WTC11 (cell line): ENCODE data around the gene LTBP2. TPM values are rescaled to one million over a fixed set of nuclear protein-coding genes. Genes with fewer than 3 reads are reported as not detected.

Source experiments
- ATAC-seq: fragments of 200-7000 bp; cut with Tn5 transposase; 2 replicates; pipeline ENCODE4 v1.10.0; 2021; ENCODE audit warnings: mild to moderate bottlenecking, moderate library complexity
- CTCF ChIA-PET: fragments of 300-600 bp; sonication (Branson Sonifier 250); formaldehyde crosslinking; loops from one replicate; lab custom pipeline; 2021; ENCODE audit warnings: antibody characterized with exemption; lab: Charles Lee
- POLR2A ChIA-PET: fragments of 350-600 bp; sonication (Branson Sonifier 250); formaldehyde crosslinking; loops from one replicate; lab custom pipeline; 2021; ENCODE audit warnings: antibody characterized with exemption; lab: Charles Lee
- DNase-seq: peaks from one replicate; pipeline ENCODE4 v3.0.0; 2021; ENCODE audit warnings: low spot score
- H3K27ac Mint-ChIP-seq: 2 replicates; pipeline ENCODE4 v1.8.0; 2021; ENCODE audit warnings: mixed read lengths
- H3K27me3 Mint-ChIP-seq: 2 replicates; pipeline ENCODE4 v1.8.0; 2021; ENCODE audit warnings: low read depth, mild to moderate bottlenecking, moderate library complexity, mixed read lengths
- H3K36me3 Mint-ChIP-seq: 2 replicates; pipeline ENCODE4 v1.8.0; 2021; ENCODE audit warnings: mixed read lengths
- H3K4me1 Mint-ChIP-seq: 2 replicates; pipeline ENCODE4 v1.8.0; 2022; ENCODE audit warnings: mixed read lengths
- H3K4me3 Mint-ChIP-seq: 2 replicates; pipeline ENCODE4 v1.8.0; 2021; ENCODE audit warnings: mild to moderate bottlenecking, moderate library complexity, mixed read lengths
- H3K9me3 Mint-ChIP-seq: 2 replicates; pipeline ENCODE4 v1.8.0; 2021; ENCODE audit warnings: mixed read lengths
- ATF2 ChIP-seq: sonication (generic); formaldehyde crosslinking; IDR thresholded peaks from 2 replicates; pipeline ENCODE4 v1.8.1; 2022; ENCODE audit warnings: low read depth, missing genetic modification reagents, borderline replicate concordance
- ATF6 ChIP-seq: sonication (generic); formaldehyde crosslinking; IDR thresholded peaks from 2 replicates; pipeline ENCODE4 v1.8.1; 2023; ENCODE audit warnings: mild to moderate bottlenecking, missing genetic modification reagents
- CREB1 ChIP-seq: sonication (generic); formaldehyde crosslinking; IDR thresholded peaks from 2 replicates; pipeline ENCODE4 v1.8.0; 2023; ENCODE audit warnings: mild to moderate bottlenecking, missing genetic modification reagents
- E2F1 ChIP-seq: sonication (generic); formaldehyde crosslinking; IDR thresholded peaks from 2 replicates; pipeline ENCODE4 v1.8.0; 2022; ENCODE audit warnings: mild to moderate bottlenecking, missing genetic modification reagents
- ESRRA ChIP-seq: sonication (generic); formaldehyde crosslinking; IDR thresholded peaks from 2 replicates; pipeline ENCODE4 v1.8.1; 2022; ENCODE audit warnings: mild to moderate bottlenecking, missing genetic modification reagents, borderline replicate concordance
- FOXP1 ChIP-seq: sonication (generic); formaldehyde crosslinking; IDR thresholded peaks from 2 replicates; pipeline ENCODE4 v1.8.0; 2022; ENCODE audit warnings: missing genetic modification reagents, mild to moderate bottlenecking, moderate library complexity, borderline replicate concordance
- FOXP4 ChIP-seq: sonication (generic); formaldehyde crosslinking; IDR thresholded peaks from 2 replicates; pipeline ENCODE4 v1.8.0; 2022; ENCODE audit warnings: mild to moderate bottlenecking, missing genetic modification reagents
- PRDM15 ChIP-seq: sonication (generic); formaldehyde crosslinking; IDR thresholded peaks from 2 replicates; pipeline ENCODE4 v1.8.0; 2022; ENCODE audit warnings: missing genetic modification reagents
- SMAD4 ChIP-seq: sonication (generic); formaldehyde crosslinking; IDR thresholded peaks from 2 replicates; pipeline ENCODE4 v1.8.0; 2022; ENCODE audit warnings: mild to moderate bottlenecking, missing genetic modification reagents
- TP53 ChIP-seq: sonication (generic); formaldehyde crosslinking; IDR thresholded peaks from 2 replicates; pipeline ENCODE4 v1.8.1; 2023; ENCODE audit warnings: mild to moderate bottlenecking, missing genetic modification reagents
- USF2 ChIP-seq: sonication (generic); formaldehyde crosslinking; IDR thresholded peaks from 2 replicates; pipeline ENCODE4 v1.8.1; 2023; ENCODE audit warnings: mild to moderate bottlenecking, missing genetic modification reagents, moderate library complexity
- ZBTB43 ChIP-seq: sonication (generic); formaldehyde crosslinking; IDR thresholded peaks from 2 replicates; pipeline ENCODE4 v1.8.1; 2023; ENCODE audit warnings: mild to moderate bottlenecking, missing genetic modification reagents
- ZMAT4 ChIP-seq: fragments of 250-450 bp; sonication (Bioruptor Pico); IDR thresholded peaks from 2 replicates; pipeline ENCODE4 v1.9.0; 2021; ENCODE audit warnings: mild to moderate bottlenecking
- ZNF121 ChIP-seq: sonication (generic); formaldehyde crosslinking; IDR thresholded peaks from 2 replicates; pipeline ENCODE4 v1.8.0; 2023; ENCODE audit warnings: missing genetic modification reagents
- ZNF317 ChIP-seq: sonication (generic); formaldehyde crosslinking; IDR thresholded peaks from 2 replicates; pipeline ENCODE4 v1.8.1; 2023; ENCODE audit warnings: low read depth, mild to moderate bottlenecking, moderate library complexity, missing genetic modification reagents, borderline replicate concordance
- ZNF425 ChIP-seq: fragments of 250-450 bp; sonication (Bioruptor Pico); conservative IDR thresholded peaks from 2 replicates; pipeline ENCODE4 v1.9.0; 2021; ENCODE audit warnings: mild to moderate bottlenecking
- ZNF671 ChIP-seq: fragments of 250-450 bp; sonication (Bioruptor Pico); IDR thresholded peaks from 2 replicates; pipeline ENCODE4 v1.8.0; 2021; ENCODE audit warnings: mild to moderate bottlenecking
- total RNA-seq: library from RNA; stranded (reverse); gene quantifications from 3 replicates; pipeline ENCODE4 v1.2.3, GENCODE V29; 2021

LTBP2 gene
- total RNA-seq, 1 experiment from 2014 or later = 1.2 TPM

GRCh38 chr14:74483321-74483720, 128.7 kb downstream of the LTBP2 start:
- POLR2A ChIA-PET = no interaction called here
- peaks cover 46% of the 10 kb centered on the region for H3K36me3 Mint-ChIP-seq
- TF ChIP-seq ZNF121 (CRISPR knock-in tag) = no peak
- TF ChIP-seq ZNF425 (CRISPR knock-in tag) = no peak
- no peak for TF ChIP-seq ZNF671 (CRISPR knock-in tag)
- TF ChIP-seq PRDM15 (CRISPR knock-in tag) = no peak
- no peak for TF ChIP-seq ZMAT4 (CRISPR knock-in tag)
- TF ChIP-seq ZNF317 (CRISPR knock-in tag) = no peak
- no peak for TF ChIP-seq USF2 (CRISPR knock-in tag)
- no peak for TF ChIP-seq ZBTB43 (CRISPR knock-in tag)
- TF ChIP-seq FOXP1 (CRISPR knock-in tag) = no peak
- TF ChIP-seq CREB1 = no peak
- no peak for TF ChIP-seq FOXP4 (CRISPR knock-in tag)
- no peak for TF ChIP-seq TP53
- DNase-seq (no peak), ATAC-seq (no peak)
- H3K4me3 Mint-ChIP-seq = no peak overlapping the region
- H3K4me1 Mint-ChIP-seq = peaks cover 19% of the 10 kb centered on the region
- H3K9me3 Mint-ChIP-seq = no peaks in the 10 kb centered on the region
- CTCF ChIA-PET = no interaction called here
- no peak overlapping the region for H3K27ac Mint-ChIP-seq
- H3K27me3 Mint-ChIP-seq = no peaks in the 10 kb centered on the region

- peaks cover 46% of the 10 kb centered on the region for H3K36me3 Mint-ChIP-seq
- DNase-seq = no peak
- no peaks in the 10 kb centered on the region for H3K9me3 Mint-ChIP-seq
- POLR2A ChIA-PET = no interaction called here
- H3K27ac Mint-ChIP-seq = no peak overlapping the region
- H3K27me3 Mint-ChIP-seq = no peaks in the 10 kb centered on the region
- CTCF ChIA-PET = interaction anchor here (0.6 kb wide), 1 partner anchor 177 kb away, joined by 4 read pairs; no protein-coding TSS in a partner anchor
- peaks cover 11% of the 10 kb centered on the region for H3K4me1 Mint-ChIP-seq
- ATAC-seq = no peak
- H3K4me3 Mint-ChIP-seq = no peak overlapping the region
- TF ChIP-seq ESRRA (CRISPR knock-in tag) = no peak
- TF ChIP-seq ATF2 (CRISPR knock-in tag) = no peak
- no peak for TF ChIP-seq ATF6
- no peak for TF ChIP-seq FOXP1 (CRISPR knock-in tag)
- TF ChIP-seq SMAD4 (CRISPR knock-in tag) = no peak
- no peak for TF ChIP-seq E2F1
Measured at GRCh38 chr14:74482571-74482970, 129.5 kb downstream of the LTBP2 start.
